HG02981 (cell line): Measurements from ENCODE around the gene UGT1A7.

ENCODE experiments used
- ATAC-seq: cut with Tn5 transposase; IDR thresholded peaks from one replicate; pipeline ENCODE4 v1.9.1; 2021; ENCODE audit warnings: mild to moderate bottlenecking, moderate library complexity; ENCODE audit not compliant: unreplicated experiment

UGT1A7 gene

DNA sequence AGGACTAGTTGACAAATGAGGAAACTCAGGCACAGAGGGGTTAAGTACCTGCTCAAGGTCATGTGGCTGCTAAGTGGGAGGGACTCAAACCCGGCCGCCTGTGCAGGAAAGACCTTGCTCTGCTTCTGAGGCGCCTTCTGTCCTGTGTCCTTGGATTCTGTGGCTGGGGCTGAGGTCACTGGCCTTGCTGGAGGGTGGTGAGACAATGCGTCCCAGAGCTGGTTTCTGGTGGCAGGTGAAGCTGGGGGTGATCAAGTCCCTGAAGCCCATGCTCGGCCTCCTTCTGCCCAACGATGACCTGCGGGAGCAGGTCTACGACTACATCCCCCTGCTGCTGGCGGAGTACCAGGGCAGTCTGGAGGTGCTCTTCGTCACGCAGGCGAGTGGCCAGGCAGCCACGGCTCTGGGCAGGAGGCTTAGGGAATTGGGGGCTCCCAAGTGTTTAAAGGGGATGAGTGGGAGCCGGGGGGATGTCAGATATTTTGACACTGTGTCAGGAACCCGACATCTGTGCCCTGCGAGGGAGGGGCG lies 112.5 kb downstream of the UGT1A7 start:
- ATAC-seq = no peak

DNA sequence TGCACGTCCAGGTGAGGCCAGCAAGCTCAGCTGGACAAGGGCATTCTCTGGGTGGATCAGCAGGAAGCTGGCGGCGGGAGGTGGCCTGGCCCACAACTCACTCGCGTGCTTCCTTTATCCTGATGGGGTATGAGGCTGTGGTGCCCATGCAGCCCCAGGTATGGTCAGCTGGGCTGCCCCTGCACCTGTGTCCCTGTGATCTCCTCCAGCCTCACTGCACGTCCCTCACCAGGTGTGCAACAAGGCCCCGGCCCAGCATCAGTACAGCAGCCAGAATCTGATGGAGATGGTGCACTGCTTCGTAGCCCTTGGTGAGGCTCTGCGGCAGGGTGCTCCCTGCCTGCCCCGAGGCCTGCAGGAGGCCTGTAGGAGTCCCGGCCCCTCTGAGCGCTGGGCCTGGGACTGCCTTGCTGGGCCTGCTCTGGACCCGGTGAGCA lies 114.1 kb downstream of the UGT1A7 start:
- ATAC-seq = no peak

DNA sequence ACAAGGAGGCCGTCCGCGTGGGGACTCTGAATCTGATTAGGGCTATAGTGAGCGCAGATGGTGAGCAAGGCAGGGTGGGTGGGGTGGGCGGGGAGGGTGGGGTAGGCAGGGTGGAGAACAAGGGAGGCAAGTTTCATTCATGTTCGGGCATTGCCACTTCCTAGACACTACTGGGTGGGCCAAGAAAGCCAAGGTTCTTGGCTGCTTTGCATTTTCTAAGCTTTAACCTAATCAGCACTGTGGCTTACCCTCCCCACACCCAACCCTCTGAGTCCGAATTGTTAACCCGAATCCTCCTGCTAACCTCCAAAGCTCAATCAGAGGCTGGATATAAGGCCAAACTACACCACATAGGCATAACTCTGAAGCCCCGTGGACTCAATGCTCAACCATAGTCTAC lies 114.6 kb downstream of the UGT1A7 start:
- no peak for ATAC-seq

DNA sequence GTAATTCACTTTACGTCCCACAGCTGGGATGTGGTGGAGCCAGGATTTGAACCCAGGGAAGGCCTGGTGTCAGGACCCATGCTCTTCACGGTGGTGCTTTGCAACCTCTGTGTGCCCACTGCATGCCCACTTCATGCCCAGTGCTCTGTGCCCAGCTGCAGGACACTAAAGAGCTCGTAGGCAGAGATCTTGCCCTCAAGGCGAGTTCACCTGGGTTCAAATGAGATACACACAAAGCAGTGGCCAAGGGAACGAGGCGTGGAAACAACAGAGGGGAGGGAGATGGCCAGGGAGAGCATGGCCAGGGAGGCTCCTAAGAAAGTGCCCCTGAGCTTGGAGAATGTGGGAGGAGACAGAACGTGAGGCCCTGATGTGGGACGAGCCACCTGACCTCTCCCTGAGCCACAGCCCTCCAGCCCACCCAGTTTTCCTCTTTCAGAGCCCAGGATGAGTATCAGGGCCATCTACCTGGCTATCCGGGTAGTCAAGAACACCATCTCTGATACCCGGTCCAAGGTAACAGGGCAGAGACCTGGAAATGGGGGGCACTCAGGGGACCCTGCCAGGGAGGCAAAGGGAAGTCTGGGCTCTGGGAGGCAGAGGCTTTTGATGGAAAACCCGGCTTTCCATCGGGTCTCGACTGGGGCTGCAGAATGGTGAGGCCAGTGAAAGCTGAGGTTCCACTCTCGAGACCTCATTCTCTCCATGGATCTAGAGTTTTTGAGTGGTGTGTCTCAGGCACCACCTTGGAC lies 116.8 kb downstream of the UGT1A7 start:
- no peak for ATAC-seq

DNA sequence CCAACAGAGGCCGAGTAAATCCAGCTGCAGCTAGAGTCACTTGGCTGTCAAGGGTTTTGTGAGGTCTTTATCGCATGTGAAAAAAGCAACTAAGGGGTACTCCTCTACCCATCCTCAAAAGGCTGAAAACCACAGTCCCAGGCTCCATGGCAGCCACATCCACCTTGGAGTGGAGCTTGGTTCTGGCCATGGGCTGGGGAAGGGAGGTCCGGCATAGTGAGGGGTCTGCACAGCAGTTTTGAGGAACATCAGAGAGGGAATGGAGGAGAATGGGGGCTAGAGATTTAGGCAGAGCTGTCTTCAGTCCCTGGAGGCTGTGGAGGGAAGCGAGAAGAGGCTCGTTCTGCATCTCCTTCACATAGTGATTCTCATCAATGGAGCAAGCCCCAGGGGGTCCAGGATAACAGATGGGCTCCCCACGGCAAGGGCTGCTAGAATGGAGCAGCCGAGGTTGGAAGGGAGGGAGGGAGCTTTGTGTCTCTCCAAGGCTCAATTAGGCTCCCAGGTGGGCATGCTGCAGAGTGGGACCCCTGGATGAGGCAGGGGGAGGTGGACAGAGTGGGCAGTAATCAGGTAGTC lies 117.5 kb downstream of the UGT1A7 start:
- ATAC-seq = no peak

DNA sequence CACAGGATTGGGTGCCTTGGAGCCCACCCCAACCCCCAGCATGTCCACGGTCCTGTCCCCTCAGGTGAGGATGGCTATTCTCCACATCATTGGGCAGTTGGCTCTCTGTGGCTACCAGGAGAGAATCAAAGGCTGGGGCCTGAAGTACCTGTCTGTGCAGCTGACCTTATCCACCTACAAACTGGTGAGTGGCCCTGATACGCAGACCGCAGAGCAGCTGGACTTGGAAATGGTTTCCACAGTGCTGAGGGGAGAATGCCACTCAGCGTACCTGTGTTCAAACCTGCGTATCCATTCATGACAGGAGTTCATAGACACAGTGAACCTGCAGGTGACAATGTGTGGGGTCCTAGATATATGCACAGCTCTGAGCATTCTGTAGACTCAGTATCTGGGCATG lies 118.0 kb downstream of the UGT1A7 start:
- ATAC-seq = no peak

DNA sequence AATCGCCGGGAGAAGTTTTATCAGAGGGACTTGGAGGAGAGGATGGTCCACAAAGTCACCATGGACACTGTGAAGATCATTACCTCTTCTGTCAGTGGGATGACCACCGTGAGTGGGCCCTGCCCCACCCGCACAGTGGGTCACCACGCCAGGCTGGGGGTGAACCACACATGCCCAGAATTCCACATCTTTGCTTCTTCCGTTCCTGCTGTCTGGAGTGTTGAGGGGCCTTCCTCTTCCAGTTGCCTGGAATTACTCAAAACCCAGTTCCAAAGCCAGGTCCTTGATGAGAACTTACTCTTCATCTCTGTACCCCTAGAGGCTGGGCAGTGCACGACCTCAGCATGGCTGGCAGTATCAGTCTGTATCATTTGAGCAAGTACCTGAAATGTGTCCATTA lies 118.5 kb downstream of the UGT1A7 start:
- ATAC-seq = no peak

DNA sequence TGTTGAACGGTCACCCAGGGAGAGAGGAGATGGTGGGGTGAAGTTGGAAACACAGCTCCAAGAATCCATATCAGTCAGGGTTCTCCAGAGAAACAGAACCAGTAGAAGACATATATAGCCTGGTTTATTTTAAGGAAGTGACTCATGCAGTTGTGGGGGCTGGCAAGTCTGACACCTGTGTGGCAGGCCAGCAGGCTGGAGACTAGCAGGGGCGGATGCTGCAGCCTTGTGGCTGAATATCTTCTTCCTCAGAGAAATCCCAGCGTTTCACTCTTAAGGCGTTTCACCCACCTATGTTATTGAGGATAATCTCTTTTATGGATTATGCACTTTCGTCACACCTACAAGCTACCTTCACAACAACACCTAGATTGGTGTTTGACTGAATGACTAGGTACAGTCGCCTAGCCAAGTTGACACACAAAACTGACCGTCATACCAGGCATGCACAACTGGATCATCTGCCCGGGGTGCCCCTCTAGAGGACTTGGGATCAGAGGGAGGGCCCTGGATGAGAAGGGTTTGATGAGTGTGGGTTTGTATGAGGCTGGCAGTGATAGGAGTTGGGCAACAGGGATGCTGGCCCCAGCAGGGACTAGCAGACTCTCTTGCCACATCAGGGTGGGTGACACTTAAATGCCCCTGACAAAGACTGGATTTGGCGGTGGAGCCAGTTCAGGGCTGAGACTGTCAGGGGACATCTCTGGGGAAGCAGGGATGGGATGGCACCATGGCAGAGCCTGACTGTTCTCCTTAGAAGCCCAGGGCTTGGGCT lies 119.8 kb downstream of the UGT1A7 start:
- no peak for ATAC-seq

DNA sequence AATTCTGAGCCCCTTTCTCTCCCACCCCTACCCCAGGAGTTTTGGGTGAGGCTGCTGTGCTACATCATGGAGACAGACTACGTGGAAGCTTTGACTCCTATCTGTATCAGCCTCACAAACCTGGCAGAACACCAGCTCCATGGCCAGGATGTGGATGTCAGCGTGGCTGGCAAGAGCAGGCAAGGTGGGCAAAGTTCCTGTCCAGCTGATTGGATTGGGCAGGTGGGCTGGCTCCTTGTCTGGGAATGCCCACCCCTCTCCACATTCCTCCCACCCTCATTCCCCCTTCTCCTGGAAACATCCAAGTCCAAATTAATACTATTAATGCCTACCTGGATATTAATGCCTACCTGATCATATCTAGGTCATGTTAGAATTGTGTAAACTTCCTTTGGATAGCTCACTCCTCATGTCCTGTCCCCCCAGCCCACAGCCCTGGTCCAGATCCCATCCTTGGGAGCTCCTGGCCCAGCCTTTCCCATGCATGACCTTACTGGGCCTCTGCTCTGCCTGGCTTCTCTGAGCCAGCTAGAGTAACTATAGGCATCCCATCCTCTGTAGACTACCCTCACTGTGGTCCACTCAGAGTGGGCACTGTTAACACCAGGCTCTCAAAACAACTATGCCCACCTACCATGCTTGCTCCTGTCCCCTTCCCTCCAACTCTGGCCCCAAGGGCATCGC lies 120.6 kb downstream of the UGT1A7 start:
- ATAC-seq = no peak

DNA sequence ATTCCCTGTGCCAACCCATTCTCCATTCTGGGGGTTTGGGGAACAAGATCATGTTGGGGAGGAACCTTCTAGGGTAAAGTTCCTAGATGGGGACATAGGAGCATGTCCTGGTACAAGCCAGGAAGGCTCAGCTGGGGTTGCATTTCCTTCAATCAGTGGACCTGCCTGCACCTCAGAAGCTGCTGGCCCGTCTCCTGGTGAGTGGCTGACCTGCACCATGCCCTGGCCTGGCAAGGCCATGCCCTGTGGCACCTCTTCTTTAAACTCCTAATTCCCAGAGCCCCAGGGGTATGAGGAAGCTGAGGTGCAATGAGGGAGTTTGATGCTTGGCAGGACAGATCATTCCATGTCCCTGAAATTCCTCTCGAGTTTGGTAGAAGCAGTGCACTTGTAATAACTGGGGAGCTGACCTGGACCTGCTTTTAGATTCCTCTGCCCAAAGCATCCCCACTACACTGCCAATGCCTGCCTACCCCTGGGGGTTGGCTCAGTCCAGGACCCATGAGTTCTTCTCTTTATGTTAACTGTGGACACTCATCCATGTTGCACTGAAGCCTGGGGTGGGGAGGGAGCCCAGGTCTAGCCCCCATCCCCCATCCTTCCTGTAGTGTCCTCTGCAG lies 121.7 kb downstream of the UGT1A7 start:
- ATAC-seq = no peak

DNA sequence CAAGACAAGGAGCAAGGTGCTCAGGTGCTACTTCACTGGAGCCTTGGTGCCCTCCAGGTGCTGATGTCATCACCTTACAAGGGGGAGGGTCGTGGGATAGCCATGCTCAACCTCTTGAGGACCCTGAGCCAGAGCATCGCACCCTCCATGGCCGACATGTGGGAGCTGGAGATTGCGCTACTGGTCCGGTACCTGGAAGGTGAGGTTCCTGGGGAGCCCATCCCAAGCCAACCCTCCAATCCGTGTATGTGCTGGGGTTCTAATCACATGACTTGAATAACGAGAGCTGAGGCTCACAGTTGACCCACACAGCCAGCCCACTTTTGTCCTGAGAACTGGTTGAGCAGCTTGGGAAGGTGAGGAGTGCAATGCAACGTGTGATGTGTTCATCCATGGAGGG lies 122.3 kb downstream of the UGT1A7 start:
- no peak for ATAC-seq

DNA sequence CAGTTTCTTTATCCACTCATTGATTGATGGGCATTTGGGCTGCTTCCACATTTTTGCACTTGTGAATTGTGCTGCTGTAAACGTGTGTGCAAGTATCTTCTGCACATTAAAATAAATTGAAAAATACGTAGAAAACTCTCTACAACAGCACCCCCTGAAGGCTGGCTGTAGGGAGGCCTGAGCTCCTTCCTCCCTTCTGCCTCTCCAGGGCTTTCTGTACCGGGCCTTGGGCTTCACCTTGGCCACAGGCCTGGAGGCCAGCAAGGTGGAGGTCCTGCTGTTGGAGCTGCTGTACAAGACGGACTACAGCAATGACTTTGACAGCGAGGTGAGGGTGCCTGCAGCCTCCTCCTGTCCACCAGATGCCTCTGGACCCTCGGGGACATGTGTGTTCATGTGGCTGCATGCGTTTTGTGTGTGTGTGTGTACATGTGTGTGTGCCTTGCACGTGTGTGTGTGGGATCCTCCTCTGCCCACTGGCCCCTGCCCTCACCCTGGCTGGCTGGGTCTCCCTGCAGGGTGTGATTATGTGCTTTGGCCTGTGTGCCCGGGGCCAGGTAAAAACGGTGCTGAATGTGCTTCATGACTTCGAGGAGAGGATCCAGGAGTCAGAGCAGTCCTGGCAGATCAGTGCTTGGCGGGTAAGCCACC lies 125.6 kb downstream of the UGT1A7 start:
- ATAC-seq = no peak

DNA sequence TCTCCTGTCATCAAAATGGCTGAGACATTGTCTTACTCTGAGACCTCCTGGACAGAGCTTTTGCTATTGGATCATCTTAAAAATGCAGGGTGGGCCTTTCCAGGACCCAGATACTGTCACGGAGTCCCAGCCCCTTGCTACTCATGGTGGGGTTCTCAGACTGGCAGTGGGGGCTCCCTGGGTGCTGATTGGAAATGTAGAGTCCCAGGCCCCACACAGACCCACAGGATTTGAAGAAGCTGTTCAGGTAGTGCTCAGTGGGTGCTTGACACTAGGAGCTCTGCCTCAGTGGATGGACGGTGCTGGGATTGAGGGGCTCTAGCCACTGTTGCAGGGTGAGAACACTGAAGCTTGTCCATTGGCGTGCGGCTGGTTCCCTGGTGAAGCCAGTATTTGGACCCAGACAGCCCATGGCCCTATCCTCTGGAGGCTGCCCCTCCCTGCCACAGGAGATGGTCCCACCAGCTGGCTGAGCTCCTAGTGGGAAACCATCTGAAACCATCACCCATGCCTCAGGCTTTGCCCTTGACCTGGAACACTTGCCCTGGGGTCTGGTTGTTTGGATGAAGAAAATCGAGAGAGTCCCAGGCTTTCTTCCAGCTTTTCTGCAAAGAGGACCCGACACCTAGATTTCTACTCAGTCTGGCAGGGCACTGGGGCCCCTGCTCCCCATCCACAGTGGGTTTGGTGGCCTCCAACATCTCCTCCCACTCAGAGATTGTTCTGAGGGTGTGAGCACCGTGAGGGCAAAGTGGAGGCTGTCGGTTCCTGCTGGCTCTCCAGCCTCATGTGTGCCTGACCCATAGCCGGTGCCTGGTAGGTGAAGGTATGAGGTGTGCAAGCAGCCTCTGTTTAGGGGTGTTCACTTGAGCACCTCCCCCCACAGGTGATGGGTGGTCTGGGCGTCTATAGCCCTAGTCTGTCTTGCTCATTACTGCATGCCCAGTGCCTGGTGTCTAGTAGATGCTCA lies 126.5 kb downstream of the UGT1A7 start:
- ATAC-seq = no peak

DNA sequence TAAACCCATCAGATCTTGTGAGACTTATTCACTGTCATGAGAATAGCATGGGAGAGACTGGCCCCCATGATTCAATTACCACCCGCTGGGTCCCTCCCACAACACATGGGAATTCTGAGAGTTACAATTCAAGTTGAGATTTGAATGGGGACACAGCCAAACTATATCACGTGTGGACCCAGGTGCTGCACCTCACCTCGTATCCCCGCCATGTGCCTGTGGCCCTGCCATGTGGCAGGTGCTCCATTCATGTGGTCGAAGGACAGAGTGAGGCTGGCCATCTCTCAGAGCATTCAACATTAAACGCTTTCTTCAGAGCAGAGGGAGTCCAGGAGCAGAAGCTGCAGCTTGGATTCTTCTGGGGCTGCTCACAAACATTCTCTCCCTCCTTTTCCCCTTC lies 128.7 kb downstream of the UGT1A7 start:
- no peak for ATAC-seq

DNA sequence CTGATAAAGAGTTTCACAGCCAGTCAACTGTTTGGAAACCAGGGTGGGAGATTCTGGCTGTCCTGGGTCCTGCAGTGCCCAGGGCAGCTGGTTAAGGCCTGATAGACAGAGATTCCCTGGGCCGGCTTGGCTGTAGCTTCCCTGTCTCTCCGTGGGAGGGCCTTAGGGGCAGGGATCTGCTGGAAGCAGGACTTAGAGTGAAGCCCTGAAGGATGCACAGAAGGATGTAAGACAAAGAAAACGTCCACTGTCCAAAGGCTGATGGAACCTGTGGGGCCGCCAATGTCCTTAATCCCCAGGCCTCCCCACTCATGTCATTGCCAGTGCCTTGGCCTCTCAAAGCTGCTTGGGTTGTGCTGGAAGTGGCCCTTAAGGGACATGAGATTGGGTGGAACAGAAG lies 129.4 kb downstream of the UGT1A7 start:
- ATAC-seq = no peak

DNA sequence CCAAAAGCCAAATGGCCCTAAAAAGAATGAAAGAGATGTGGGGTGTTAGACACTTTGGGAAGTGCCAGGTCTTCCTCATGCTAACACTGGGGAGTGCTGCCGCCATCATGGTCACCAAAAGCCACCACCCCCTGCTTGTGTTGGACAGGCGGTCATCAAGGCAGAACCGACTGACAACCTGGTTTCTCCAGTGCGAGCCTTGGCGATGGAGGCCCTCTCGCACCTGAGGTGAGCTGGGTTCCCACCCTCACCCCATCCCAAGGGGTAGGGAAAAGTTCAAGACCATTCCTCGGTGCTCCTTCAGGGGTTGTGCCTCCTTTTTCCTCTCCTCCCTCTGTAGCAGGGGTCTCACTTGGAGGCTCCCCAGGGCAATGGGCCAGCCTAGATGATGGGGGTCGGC lies 130.0 kb downstream of the UGT1A7 start:
- no peak for ATAC-seq

DNA sequence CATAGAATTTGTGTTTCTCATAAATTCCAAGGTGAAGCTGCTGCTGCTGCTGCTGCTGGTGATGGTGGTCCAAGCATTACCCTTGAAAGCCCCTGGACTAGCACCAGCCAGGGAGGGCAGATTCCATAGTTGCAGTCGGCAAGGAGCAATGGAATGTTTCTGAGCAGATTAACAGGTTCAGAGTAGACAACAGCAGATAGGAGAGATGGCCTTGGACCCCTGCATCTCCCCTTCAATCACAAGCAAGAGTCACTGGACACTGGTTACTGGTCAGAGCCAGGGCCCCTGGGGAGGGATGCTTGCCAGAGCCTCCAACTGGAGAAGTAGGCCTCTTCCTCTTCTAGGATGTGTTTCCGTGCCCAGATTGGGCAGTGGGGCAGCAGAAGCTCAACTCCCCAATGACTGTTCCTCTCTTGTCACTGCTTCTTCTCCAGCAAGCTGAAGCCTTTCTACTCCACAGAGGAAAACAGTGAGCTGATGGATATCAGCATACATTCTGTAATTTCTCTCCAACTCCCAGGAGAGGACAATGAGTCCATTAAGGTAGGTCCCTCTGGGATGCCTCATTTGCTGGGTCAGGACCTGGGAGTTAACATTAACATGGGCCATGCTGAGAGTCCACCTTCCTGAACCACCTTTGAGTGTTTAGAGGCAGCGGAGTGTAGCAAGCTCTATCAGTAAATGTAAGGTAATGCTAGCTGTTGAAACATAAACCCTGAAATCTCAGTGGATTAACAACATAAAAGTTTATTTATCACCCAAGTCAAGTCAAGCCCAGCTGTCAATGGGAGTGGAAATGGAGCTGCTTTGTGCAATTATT lies 131.7 kb downstream of the UGT1A7 start:
- ATAC-seq = no peak
